ENCODE data around the gene STK32B. TPM values are rescaled to one million over a fixed set of nuclear protein-coding genes. Genes with fewer than 3 reads are reported as not detected.

Gene STK32B
- total and polyA plus RNA-seq, 8 donors, result 0.55 to 6.6 (median 1.6) TPM

- ATAC-seq, result no peak
- WGBS, 2 donors, result 58 to 63% methylated on average over 2 of the region's 2 CpGs
- no peak for FAIRE-seq
- Histone ChIP-seq H3K27me3 (no peaks in the 10 kb centered on the region), H3K4me3 (no peak overlapping the region), H3K4me1 (peaks cover 0 to 13% (median 12%) of the 10 kb centered on the region in 3 donors), H3K9me3 (no peaks in the 10 kb centered on the region), H3K36me3 (no peaks in the 10 kb centered on the region), H3K27ac (no peak overlapping the region)
- no peak for TF ChIP-seq CTCF (IDR thresholded peaks at IDR 0.05)
- intact Hi-C loops (cut with DNase I), result no loop called here
- DNase-seq, result no peak
These were observed 87.9 kb downstream of the STK32B start for GRCh38 chr4:5139141-5139540.

GRCh38 chr4:5141802-5142201 lies 90.5 kb downstream of the STK32B start:
- H3K27me3 ChIP-seq, result no peaks in the 10 kb centered on the region
- H3K9me3 ChIP-seq, result no peaks in the 10 kb centered on the region
- ATAC-seq (no peak), FAIRE-seq (no peak), DNase-seq (no peak)
- no peak for TF ChIP-seq CTCF (IDR thresholded peaks at IDR 0.05)
- H3K27ac ChIP-seq, result no peak overlapping the region
- intact Hi-C loops (cut with DNase I), result loop anchor here in 1 of 3 donors (5.0 kb wide), 1 partner anchor 90 kb away; the partner anchor contains the start of gene STK32B
- no peaks in the 10 kb centered on the region for H3K36me3 ChIP-seq
- WGBS, 2 donors, result 68 to 78% methylated on average over 4 of the region's 4 CpGs
- H3K4me3 ChIP-seq, result no peak overlapping the region
- H3K4me1 ChIP-seq, result peaks cover 0 to 13% (median 12%) of the 10 kb centered on the region in 3 donors

- H3K4me1 ChIP-seq, result peaks cover 0 to 7% (median 6%) of the 10 kb centered on the region in 3 donors
- FAIRE-seq (no peak), DNase-seq (peak in 1 of 6 donors; percentile 28), ATAC-seq (peak in 3 of 4 donors; percentile 19 to 53 (median 42))
- H3K27ac ChIP-seq, result no peak overlapping the region
- H3K4me3 ChIP-seq, result no peak overlapping the region
- H3K9me3 ChIP-seq, result no peaks in the 10 kb centered on the region
- no peaks in the 10 kb centered on the region for H3K27me3 ChIP-seq
- TF ChIP-seq CTCF (IDR thresholded peaks at IDR 0.05), result peak in 3 of 4 donors; percentile 17 to 22 (median 20)
- intact Hi-C loops (cut with DNase I), result loop anchor here in 1 of 3 donors (5.0 kb wide), 1 partner anchor 90 kb away; the partner anchor contains the start of gene STK32B
- H3K36me3 ChIP-seq, result no peaks in the 10 kb centered on the region
- WGBS, 2 donors, result 67 to 75% methylated on average over 3 of the region's 3 CpGs
These were observed 91.4 kb downstream of the STK32B start for GRCh38 chr4:5142726-5143125.

- Histone ChIP-seq H3K9me3 (no peaks in the 10 kb centered on the region), H3K4me1 (peaks cover 0 to 2% (median 0%) of the 10 kb centered on the region in 3 donors), H3K27ac (no peak overlapping the region), H3K27me3 (no peaks in the 10 kb centered on the region), H3K36me3 (no peaks in the 10 kb centered on the region), H3K4me3 (no peak overlapping the region)
- TF ChIP-seq CTCF (IDR thresholded peaks at IDR 0.05), result no peak
- DNase-seq (no peak), ATAC-seq (no peak), FAIRE-seq (no peak)
- 73 to 80% methylated on average over 3 of the region's 3 CpGs for WGBS, 2 donors
- intact Hi-C loops (cut with DNase I), result loop anchor here in 1 of 3 donors (5.0 kb wide), 1 partner anchor 91 kb away; the partner anchor contains the start of gene STK32B
These were observed 92.1 kb downstream of the STK32B start for GRCh38 chr4:5143306-5143861.

GRCh38 chr4:5143940-5144339 lies 92.7 kb downstream of the STK32B start:
- no peaks in the 10 kb centered on the region for H3K36me3 ChIP-seq
- no peaks in the 10 kb centered on the region for H3K4me1 ChIP-seq
- FAIRE-seq (no peak), DNase-seq (no peak), ATAC-seq (peak in 1 of 4 donors; percentile 29)
- WGBS, 2 donors, result 66 to 82% methylated on average over 4 of the region's 4 CpGs
- H3K27me3 ChIP-seq, result no peaks in the 10 kb centered on the region
- no peak overlapping the region for H3K27ac ChIP-seq
- H3K4me3 ChIP-seq, result no peak overlapping the region
- intact Hi-C loops (cut with DNase I), result loop anchor here in 1 of 3 donors (5.0 kb wide), 1 partner anchor 92 kb away; the partner anchor contains the start of gene STK32B
- TF ChIP-seq CTCF (IDR thresholded peaks at IDR 0.05), result no peak
- H3K9me3 ChIP-seq, result no peaks in the 10 kb centered on the region
